GM19324 (cell line): ENCODE data around the gene ZNF675.
"Not testable (repeated sequence)": the region's sequence is repeated elsewhere in the genome, so short reads cannot be mapped to it uniquely, and the experiment has no call there.

ENCODE experiments used
- ATAC-seq: cut with Tn5 transposase; IDR thresholded peaks from one replicate; pipeline ENCODE4 v1.9.1; 2021; ENCODE audit warnings: mild to moderate bottlenecking, moderate library complexity; ENCODE audit not compliant: unreplicated experiment, low FRiP score

ZNF675 gene

DNA sequence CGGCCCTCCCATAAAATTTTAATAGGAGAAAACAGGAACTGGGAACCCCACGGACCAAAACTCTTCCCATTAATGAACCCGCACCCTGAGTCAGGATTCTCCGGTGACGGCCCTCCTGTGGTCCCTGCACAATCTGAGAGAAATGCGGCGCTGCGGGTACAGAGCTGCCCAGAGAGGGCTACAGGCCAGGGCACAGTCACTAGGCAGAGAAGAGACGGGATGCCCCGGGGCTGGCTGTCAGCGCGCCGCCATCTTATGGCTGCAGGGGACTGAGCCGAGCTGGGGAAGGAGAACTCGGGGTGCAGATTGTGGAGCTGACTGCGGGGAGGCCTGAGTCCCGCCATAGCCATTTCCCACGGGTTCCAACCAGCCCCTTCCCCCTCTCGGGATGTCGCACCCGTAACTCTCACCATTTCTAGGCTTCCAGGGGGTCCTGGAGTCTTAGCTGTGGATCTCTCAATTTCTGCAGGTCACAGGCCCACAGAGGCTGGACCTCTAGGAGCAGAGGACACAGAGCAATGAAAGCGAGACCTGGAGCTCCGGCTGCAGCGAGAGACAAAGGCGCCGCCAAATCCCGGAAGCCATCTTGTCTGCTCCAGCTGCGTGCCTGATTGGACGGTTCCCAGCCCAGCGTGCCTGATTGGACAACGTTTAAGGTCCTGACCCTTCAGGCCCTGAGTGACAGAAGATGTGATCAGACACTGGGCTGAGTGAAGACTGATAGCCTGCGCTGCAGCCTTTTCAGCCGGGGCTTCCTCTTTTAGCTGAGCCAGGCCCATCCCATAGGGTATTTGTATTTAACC lies at the start of gene ZNF675:
TSS of gene ZNF675 (minus strand) at position 592 of the 803 bp plus-strand sequence. CDS start at position 413, 179 bp downstream.
- ATAC-seq: peak; percentile 97

DNA sequence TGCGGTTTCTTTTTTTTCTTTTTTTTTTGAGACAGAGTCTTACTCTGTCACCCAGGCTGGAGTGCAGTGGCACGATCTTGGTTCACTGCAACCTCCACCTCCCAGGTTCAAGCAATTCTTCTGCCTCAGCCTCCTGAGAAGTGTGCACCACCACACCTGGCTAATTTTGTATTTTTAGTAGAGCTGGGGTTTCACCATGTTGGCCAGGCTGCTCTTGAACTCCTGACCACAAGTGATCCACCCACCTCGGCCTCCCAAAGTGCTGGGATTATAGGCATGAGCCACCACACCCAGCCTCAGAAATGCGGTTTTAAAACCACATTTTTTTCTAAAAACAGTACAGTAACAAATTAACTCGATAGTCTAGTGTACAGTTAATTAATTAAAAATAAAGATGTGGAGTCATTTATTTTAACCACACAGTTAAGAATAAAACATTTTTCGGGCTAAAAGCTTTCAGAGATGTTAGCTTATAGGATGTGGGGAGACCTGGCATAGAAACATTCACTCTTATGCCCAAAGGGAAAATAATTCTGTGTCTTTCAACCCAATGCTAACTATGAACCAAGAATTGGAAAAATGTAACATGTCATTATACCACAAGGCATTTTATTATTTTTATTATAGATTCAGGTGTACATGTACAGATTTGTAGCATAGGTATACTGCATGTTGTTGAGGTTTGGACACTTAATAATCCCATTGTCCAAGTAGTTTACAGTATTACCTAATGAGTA lies 43.9 kb upstream of the ZNF675 start:
- ATAC-seq: not testable (repeated sequence)

DNA sequence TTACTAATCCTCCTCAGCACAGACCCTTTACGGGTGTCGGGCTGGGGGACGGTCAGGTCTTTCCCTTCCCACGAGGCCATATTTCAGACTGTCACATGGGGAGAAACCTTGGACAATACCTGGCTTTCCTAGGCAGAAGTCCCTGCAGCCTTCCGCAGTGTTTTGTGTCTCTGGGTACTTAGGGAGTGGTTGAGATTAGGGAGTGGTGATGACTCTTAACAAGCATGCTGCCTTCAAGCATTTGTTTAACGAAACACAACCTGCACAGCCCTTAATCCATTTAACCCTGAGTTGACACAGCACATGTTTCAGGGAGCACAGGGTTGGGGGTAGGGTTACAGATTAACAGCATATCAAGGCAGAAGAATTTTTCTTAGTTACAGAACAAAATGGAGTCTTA lies 37.1 kb upstream of the ZNF675 start:
- not testable (repeated sequence) for ATAC-seq

DNA sequence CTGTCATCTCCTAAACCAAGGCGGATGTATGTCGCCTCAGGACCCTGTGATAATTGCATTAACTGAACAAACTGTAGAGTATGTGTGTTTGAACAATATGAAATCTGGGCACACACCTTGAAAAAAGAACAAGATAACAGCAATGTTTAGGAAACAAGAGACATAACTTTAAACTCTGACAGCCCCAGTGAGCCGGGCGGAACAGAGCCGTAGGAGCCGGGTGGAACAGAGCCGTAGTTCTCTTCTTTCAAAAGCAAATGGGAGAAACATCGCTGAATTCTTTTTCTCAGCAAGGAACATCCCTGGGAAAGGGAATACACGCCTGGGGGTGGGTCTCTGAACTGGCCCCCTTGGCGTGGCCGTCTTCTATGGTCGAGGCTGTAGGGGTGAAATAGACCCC lies 31.8 kb upstream of the ZNF675 start:
- ATAC-seq: no peak

DNA sequence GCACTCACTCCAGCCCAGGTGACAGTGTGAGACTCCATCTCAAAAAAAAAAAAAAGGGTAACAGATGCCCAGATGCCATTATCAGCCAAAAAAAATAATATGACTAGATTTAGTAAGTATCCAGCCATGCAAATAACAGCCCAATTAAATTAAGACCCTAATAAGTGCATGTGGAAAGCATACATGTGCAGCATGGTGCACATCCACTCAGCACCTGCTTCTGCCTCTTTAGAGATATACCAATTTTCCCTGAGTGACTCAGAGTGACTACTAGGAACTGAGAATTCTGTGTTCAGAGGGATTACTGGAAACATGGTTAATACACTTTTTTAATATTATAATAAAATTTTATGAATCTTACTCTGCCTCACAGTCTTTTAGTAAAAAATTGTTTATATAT lies 29.8 kb upstream of the ZNF675 start:
- no peak for ATAC-seq

DNA sequence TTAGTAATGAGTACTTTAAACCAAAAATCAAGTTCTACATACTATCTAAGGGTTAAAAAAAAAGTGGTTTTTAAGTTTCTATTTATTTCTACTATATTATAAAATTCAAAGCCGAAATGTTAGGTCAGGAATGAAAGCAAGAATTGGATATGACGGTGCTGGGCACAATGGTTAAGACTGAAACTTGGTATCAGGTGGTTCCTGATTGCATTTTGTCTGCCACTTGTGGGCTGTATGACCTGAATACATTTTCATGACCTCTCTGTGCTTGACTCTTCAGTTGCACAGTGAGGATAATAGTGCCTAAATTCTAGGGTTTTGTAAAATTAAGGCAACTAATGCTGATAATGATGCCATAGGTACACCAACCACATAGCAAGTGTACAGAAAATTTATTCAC lies 22.3 kb upstream of the ZNF675 start:
- no peak for ATAC-seq

DNA sequence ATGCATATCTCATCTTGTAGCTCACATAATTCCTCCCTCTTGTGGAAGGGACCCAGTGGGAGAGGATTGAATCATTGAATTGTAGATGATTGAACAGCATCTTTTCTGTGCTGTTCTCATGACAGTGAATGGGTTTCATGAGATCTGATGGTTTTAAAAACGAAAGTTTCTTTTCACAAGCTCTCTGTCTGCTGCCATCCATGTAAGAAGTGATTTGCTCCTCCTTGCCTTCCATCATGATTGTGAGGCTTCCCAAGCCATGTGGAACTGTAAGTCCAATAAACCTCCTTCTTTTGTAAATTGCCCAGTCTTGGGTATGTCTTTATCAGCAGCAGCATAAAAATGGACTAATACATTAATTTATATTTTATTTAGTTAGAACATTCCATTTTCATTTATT lies 19.6 kb upstream of the ZNF675 start:
- ATAC-seq: no peak

DNA sequence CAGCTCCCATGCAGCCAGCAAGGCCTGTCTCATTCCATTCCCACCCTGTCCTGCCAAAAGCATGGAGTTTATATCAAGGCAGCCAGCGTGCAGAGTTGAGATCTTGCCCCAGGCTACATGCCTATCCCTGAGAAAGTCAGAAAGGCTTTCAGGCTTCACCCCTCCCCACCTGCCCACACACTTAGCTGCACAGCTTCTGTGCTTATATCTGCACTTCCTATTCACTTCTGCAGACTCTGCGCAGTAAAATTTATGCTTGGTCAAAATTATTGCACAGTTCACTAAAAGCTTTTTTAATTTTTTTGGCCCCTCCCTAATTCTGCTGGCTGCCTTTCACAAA lies 12.5 kb upstream of the ZNF675 start:
- no peak for ATAC-seq

DNA sequence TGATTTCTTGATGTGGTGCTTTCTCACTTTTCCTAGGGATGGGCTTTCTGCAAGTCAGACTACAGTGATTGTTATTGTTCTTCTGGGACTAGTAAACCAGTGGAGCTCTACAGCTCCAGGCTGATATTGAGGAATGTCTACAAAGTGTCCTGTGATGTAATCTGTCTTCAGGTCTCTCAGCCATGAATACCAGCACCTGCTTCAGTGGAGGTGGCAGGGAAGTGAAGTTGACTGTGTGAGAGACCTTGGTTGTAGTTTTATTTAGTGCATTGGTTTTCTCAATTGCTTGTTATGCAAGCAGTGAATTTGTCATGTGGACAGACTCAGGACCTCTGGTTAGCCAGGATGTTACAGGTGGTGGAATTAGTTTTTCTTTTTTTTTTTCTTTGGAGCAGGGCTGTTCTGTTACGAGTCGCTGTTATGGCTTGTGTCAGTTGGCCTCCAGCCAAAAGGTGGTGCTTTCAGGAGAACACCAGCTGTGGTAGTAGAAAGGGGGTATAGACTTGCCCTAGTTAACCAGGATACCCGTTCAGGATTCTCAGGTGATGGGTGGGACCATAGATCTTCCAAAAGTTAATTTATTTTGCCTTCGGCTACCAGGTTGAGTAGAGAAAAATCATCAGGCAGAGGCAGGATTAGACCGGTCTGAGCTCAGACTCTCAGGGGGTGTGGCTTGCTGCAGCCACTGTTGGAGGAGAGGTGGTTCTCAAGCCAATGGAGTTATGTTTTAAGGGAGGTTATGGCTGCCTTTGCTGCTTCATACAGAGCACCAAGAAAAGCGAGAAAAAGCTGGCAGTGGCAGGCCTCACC lies 11.9 kb upstream of the ZNF675 start:
- no peak for ATAC-seq

DNA sequence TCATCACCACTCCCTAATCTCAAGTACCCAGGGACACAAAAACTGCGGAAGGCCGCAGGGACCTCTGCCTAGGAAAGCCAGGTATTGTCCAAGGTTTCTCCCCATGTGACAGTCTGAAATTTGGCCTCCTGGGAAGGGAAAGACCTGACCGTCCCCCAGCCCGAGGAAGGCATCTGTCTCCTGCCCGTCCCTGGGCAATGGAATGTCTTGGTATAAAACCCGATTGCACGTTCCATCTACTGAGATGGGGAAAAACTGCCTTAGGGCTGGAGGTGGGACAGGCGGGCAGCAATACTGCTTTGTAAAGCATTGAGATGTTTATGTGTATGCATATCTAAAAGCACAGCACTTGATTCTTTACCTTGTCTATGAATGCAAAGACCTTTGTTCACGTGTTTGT lies 5.9 kb upstream of the ZNF675 start:
- not testable (repeated sequence) for ATAC-seq

DNA sequence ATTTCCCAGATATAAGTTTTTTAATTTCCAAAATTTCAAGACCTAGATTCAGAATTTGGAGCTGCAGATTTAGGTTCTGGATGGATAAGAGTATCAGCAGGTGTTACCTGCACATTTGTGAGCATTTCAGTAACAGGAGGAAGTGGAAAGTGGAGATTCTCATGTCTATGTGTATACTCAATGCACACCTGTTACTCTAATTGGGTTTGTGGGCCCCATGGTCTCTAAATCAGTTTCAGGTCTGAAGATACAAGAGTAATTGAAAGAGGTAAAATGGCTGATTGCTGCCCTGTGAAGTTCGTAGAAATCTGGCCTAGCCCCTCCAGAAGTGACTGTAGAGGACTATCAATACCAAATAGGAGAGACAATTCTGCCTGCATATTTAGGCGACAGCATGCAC lies 13.9 kb downstream of the ZNF675 start:
- ATAC-seq: no peak

DNA sequence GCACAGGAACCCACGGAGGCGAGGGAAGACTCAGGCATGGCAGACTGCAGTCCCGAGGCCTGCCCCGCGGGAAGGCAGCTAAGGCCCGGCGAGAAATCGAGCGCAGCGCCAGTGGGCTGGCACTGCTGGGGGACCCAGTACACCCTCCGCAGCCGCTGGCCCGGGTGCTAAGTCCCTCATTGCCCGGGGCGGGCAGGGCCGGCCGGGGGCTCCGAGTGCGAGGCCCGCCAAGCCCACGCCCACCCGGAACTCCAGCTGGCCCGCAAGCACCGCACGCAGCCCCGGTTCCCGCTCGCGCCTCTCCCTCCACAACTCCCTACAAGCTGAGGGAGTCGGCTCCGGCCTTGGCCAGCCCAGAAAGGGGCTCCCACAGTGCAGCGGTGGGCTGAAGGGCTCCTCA lies 18.4 kb downstream of the ZNF675 start:
- ATAC-seq: not testable (repeated sequence)

DNA sequence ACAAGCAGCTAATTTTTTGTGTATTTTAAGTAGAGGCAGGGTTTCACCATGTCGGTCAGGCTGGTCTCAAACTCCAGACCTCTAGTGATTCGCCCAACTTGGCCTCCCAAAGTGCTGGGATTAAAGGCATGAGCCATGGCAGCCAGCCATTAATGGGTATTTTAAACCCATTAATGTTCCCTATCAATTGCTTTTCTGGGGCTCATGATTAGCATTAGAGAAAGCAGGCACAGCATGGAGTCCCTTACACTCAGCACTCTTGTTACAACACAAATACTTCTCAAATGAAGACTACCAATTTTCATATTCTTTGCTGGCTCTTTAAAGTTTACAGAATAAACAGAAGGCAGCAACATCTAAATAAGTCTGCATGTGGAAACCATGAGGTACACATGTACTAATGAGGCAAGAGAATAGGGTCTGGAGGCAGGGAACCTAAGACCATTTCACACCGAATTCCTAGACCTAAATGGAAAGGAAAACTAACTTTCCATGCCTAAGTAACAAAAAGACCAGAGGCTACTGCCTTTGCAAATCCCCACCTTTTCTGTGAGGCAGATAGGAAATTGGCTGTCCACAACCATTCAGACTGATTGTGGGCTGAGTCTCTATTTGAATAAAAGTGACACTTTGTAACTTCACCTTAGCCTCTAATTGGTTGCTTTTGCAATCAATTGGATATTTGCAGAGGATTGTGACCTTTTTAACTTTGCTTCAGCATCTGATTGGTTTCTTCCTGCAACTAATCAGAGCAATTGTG lies 21.2 kb downstream of the ZNF675 start:
- no peak for ATAC-seq

DNA sequence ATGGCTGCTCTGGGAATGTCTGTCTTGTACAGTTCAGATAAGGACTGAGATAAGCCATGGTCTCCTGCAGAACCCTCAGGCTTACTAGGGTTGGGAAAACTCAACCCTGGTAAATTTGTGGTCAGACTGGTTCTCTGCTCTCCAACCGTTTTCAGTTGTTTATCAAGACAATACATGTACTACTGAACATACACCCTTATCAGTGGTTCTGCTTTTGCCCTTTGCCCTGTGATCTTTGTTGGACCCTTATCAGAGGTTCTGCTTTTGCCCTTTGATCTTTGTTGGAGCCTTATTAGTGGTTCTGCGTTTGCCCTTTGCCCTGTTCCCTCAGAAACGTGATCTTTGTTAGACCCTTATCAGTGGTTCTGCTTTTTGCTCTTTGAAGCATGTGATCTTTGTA lies 37.2 kb downstream of the ZNF675 start:
- not testable (repeated sequence) for ATAC-seq
